ENCODE measurements around the gene ZFHX3. TPM values are rescaled to one million over a fixed set of nuclear protein-coding genes. Genes with fewer than 3 reads are reported as not detected.

The ZFHX3 gene
- total and polyA plus RNA-seq, 10 of the 15 experiments (the other 5 are each of a cell fraction or from before 2014, with no cell fraction given) = 0.68 to 8.6 (median 2.0) TPM

DNA sequence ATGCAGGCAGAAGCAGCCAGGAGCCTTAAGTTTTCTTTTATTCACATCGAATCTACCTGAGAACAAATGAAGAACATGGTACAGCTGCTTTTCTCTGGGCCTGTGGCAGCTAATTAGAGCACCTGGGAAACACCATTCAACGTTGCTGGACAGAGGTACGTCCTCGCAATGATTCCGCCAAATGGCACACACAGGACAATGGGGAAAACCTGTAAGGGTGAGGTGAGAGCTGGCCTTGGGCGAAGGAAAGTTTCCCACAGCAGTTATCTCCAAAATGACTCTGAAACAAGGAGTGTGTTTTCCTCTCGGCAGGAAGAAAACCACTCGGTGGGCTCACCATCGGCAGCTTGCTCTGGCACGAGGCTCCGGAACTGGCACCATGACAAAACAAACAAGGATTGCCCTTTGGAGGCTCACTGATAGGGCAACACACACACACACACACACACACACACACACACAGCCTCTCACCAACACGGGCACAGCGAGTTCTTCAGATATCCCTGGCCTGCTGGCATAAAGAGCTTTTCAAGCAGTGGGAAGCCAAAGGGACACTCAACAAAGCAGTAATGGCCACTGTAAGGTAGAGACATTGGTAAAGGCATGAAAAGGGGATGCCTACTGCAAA is 73.7 kb downstream of the ZFHX3 start:
- WGBS (ENCODE audit: insufficient coverage, insufficient replicate concordance, low lambda C conversion rate, missing lambda C conversion rate) = 82% methylated on average over 13 of the region's 13 CpGs

More for the DNA sequence above, 73.7 kb downstream of the ZFHX3 start:
- no peaks in the 10 kb centered on the region for H3K79me2 ChIP-seq (ENCODE audit: control insufficient read depth, insufficient read depth, low read length)
- ATAC-seq = no peak
- H2AFZ ChIP-seq (ENCODE audit: control insufficient read depth, low read depth, low read length) = no peak overlapping the region
- no peaks in the 10 kb centered on the region for H3K27me3 ChIP-seq (replicated peaks in 1 of 2; ENCODE audit: control insufficient read depth in 2 of 2, insufficient read depth in 2 of 2, low read length in 1 of 2)
- H3K9ac ChIP-seq (ENCODE audit: control insufficient read depth, insufficient read depth, low read length) = no peak overlapping the region
- ChIA-PET SMC1A (ENCODE audit: uncharacterized antibody, unreplicated experiment) (no interaction called here), CTCF (interaction anchor here (0.6 kb wide), 1 partner anchor 221 kb away, joined by 3 read pairs; no protein-coding TSS in a partner anchor), RAD21 (ENCODE audit: unreplicated experiment) (no interaction called here), POLR2A (interaction anchor here (0.6 kb wide), 1 partner anchor 279 kb away, joined by 3 read pairs; no protein-coding TSS in a partner anchor)
- H3K4me1 ChIP-seq (ENCODE audit: control insufficient read depth, insufficient read depth, low read length) = no peaks in the 10 kb centered on the region
- no peaks in the 10 kb centered on the region for H4K20me1 ChIP-seq (ENCODE audit: control insufficient read depth, insufficient read depth)
- no peak for DNase-seq (ENCODE audit: low read depth, low spot score)
- no peaks in the 10 kb centered on the region for H3K9me3 ChIP-seq (replicated peaks; ENCODE audit: control insufficient read depth, insufficient read depth, low read length)
- no peak overlapping the region for H3K4me2 ChIP-seq (ENCODE audit: control insufficient read depth, insufficient read depth)
- H3K36me3 ChIP-seq (ENCODE audit: control insufficient read depth in 2 of 2, insufficient read depth in 2 of 2, low read length in 1 of 2) = no peaks in the 10 kb centered on the region
- intact Hi-C loops (cut with micrococcal nuclease; ENCODE audit: unreplicated experiment) = no loop called here
- H3K27ac ChIP-seq (ENCODE audit: control insufficient read depth, insufficient read depth) = no peak overlapping the region
- in situ Hi-C loops (cut with MboI) = no loop called here
- H3K4me3 ChIP-seq = no peak overlapping the region
- TF ChIP-seq NR2F1 (conservative IDR thresholded peaks at IDR 0.05) = no peak
- TF ChIP-seq SREBF2 (IDR thresholded peaks at IDR 0.05; ENCODE audit: low read length) = no peak
- TF ChIP-seq SMARCA5 (IDR thresholded peaks at IDR 0.05) = no peak
- no peak for TF ChIP-seq ESRRA (IDR thresholded peaks at IDR 0.05; ENCODE audit: low read length)
- TF ChIP-seq, protein P1, sequence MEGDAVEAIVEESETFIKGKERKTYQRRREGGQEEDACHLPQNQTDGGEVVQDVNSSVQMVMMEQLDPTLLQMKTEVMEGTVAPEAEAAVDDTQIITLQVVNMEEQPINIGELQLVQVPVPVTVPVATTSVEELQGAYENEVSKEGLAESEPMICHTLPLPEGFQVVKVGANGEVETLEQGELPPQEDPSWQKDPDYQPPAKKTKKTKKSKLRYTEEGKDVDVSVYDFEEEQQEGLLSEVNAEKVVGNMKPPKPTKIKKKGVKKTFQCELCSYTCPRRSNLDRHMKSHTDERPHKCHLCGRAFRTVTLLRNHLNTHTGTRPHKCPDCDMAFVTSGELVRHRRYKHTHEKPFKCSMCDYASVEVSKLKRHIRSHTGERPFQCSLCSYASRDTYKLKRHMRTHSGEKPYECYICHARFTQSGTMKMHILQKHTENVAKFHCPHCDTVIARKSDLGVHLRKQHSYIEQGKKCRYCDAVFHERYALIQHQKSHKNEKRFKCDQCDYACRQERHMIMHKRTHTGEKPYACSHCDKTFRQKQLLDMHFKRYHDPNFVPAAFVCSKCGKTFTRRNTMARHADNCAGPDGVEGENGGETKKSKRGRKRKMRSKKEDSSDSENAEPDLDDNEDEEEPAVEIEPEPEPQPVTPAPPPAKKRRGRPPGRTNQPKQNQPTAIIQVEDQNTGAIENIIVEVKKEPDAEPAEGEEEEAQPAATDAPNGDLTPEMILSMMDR (IDR thresholded peaks at IDR 0.05 in 2 of 3, conservative IDR thresholded peaks at IDR 0.05 in 1 of 3; ENCODE audit: control insufficient read depth in 2 of 3, extremely low read depth in 1 of 3, insufficient read depth in 1 of 3, low read depth in 3 of 3, low read length in 3 of 3) = no peak
- TF ChIP-seq RCOR1 (conservative IDR thresholded peaks at IDR 0.05; ENCODE audit: low read depth, low read length) = no peak
- no peak for TF ChIP-seq CHD1 (IDR thresholded peaks at IDR 0.05; ENCODE audit: low read depth, low read length)
- TF ChIP-seq, protein P2, sequence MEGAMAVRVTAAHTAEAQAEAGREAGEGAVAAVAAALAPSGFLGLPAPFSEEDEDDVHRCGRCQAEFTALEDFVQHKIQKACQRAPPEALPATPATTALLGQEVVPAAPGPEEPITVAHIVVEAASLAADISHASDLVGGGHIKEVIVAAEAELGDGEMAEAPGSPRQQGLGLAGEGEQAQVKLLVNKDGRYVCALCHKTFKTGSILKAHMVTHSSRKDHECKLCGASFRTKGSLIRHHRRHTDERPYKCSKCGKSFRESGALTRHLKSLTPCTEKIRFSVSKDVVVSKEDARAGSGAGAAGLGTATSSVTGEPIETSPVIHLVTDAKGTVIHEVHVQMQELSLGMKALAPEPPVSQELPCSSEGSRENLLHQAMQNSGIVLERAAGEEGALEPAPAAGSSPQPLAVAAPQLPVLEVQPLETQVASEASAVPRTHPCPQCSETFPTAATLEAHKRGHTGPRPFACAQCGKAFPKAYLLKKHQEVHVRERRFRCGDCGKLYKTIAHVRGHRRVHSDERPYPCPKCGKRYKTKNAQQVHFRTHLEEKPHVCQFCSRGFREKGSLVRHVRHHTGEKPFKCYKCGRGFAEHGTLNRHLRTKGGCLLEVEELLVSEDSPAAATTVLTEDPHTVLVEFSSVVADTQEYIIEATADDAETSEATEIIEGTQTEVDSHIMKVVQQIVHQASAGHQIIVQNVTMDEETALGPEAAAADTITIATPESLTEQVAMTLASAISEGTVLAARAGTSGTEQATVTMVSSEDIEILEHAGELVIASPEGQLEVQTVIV (IDR thresholded peaks at IDR 0.05; ENCODE audit: borderline replicate concordance, partially characterized antibody) = no peak
- TF ChIP-seq YBX1 (IDR thresholded peaks at IDR 0.05) = no peak
- no peak for TF ChIP-seq LARP7 (IDR thresholded peaks at IDR 0.05)
- TF ChIP-seq, protein P3, sequence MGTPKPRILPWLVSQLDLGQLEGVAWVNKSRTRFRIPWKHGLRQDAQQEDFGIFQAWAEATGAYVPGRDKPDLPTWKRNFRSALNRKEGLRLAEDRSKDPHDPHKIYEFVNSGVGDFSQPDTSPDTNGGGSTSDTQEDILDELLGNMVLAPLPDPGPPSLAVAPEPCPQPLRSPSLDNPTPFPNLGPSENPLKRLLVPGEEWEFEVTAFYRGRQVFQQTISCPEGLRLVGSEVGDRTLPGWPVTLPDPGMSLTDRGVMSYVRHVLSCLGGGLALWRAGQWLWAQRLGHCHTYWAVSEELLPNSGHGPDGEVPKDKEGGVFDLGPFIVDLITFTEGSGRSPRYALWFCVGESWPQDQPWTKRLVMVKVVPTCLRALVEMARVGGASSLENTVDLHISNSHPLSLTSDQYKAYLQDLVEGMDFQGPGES (IDR thresholded peaks at IDR 0.05) = no peak
- no peak for TF ChIP-seq NR2C1 (IDR thresholded peaks at IDR 0.05)
- TF ChIP-seq, protein P4, sequence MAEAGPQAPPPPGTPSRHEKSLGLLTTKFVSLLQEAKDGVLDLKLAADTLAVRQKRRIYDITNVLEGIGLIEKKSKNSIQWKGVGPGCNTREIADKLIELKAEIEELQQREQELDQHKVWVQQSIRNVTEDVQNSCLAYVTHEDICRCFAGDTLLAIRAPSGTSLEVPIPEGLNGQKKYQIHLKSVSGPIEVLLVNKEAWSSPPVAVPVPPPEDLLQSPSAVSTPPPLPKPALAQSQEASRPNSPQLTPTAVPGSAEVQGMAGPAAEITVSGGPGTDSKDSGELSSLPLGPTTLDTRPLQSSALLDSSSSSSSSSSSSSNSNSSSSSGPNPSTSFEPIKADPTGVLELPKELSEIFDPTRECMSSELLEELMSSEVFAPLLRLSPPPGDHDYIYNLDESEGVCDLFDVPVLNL (IDR thresholded peaks at IDR 0.05; ENCODE audit: low read depth, low read length) = no peak
- no peak for TF ChIP-seq ZNF274 (IDR thresholded peaks at IDR 0.05; ENCODE audit: insufficient read depth, insufficient read length)
- TF ChIP-seq SUPT20H (IDR thresholded peaks at IDR 0.05; ENCODE audit: borderline replicate concordance, control insufficient read depth, low read depth, low read length) = no peak
- no TSS peak for BruUV-seq (replicated peaks)
- no peak for FAIRE-seq
